ENCODE measurements around the gene NATD1. TPM values are rescaled to one million over a fixed set of nuclear protein-coding genes. Genes with fewer than 3 reads are reported as not detected.

The NATD1 gene
- total RNA-seq, 2 experiments from 2014 or later, result 1.1 to 1.3 TPM

DNA sequence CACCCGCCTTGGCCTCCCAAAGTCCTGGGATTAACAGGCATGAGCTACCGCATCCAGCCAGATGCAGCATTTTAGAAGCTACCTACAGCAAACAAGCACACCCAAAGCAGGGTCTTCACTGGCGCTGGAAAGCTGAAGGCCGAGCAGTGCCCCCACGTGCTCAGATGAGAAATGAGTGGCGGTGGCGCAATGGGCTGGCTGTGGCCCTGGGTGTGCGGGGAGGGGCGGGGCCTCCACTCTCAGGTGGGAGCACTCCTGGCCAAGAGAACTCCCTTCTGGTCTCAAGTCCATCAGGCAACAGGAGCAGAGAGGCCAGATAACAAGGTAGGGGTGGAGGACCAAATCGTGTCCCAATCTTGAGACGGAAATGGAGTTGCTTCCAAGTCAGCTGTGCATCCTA lies 51.3 kb downstream of the NATD1 start:
- H3K4me1 Mint-ChIP-seq (ENCODE audit: low read depth), result peaks cover 31% of the 10 kb centered on the region
- TF ChIP-seq, protein P1, sequence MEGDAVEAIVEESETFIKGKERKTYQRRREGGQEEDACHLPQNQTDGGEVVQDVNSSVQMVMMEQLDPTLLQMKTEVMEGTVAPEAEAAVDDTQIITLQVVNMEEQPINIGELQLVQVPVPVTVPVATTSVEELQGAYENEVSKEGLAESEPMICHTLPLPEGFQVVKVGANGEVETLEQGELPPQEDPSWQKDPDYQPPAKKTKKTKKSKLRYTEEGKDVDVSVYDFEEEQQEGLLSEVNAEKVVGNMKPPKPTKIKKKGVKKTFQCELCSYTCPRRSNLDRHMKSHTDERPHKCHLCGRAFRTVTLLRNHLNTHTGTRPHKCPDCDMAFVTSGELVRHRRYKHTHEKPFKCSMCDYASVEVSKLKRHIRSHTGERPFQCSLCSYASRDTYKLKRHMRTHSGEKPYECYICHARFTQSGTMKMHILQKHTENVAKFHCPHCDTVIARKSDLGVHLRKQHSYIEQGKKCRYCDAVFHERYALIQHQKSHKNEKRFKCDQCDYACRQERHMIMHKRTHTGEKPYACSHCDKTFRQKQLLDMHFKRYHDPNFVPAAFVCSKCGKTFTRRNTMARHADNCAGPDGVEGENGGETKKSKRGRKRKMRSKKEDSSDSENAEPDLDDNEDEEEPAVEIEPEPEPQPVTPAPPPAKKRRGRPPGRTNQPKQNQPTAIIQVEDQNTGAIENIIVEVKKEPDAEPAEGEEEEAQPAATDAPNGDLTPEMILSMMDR (IDR thresholded peaks at IDR 0.05), result no peak
- ChIA-PET POLR2A (interaction anchor here (2.4 kb wide), 1 partner anchor 10 kb away, joined by 8 read pairs; no protein-coding TSS in a partner anchor), CTCF (interaction anchor here (1.2 kb wide), 1 partner anchor 38 kb away, joined by 3 read pairs; no protein-coding TSS in a partner anchor)
- H3K36me3 Mint-ChIP-seq (ENCODE audit: low read depth), result peaks cover 14% of the 10 kb centered on the region
- DNase-seq, result no peak
- ATAC-seq, result no peak
- H3K9me3 Mint-ChIP-seq, result no peaks in the 10 kb centered on the region
- no peak overlapping the region for H3K27ac Mint-ChIP-seq
- no peaks in the 10 kb centered on the region for H3K27me3 Mint-ChIP-seq
- intact Hi-C loops (cut with micrococcal nuclease), result no loop called here
- H3K4me3 Mint-ChIP-seq, result no peak overlapping the region

DNA sequence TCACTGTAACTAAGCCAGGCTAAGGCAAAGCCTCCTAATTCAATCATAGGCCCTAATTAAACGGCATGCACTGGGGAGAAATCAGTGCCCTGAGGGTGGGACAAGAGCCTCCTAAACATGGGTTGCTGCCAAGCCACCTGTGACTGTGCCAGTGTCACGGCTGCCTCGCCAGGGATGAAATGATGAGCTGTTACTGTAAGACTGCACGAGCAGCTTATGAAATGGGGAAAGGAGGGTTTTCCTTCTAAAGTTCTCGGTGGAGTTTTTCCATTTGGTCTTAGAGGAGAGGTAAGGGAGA lies 52.0 kb downstream of the NATD1 start:
- DNase-seq (no peak), ATAC-seq (no peak)
- Mint-ChIP-seq H3K36me3 (ENCODE audit: low read depth) (peaks cover 19% of the 10 kb centered on the region), H3K27me3 (no peaks in the 10 kb centered on the region), H3K9me3 (no peaks in the 10 kb centered on the region), H3K27ac (no peak overlapping the region), H3K4me3 (no peak overlapping the region), H3K4me1 (ENCODE audit: low read depth) (peaks cover 28% of the 10 kb centered on the region)
- POLR2A ChIA-PET, result interaction anchor here (1.1 to 2.4 kb wide), 2 partner anchors 11 to 12 kb away, joined by 3 to 8 read pairs; no protein-coding TSS in a partner anchor
- intact Hi-C loops (cut with micrococcal nuclease), result no loop called here
- TF ChIP-seq, protein P1 (IDR thresholded peaks at IDR 0.05), result no peak
- CTCF ChIA-PET, result interaction anchor here (1.2 kb wide), 1 partner anchor 39 kb away, joined by 3 read pairs; no protein-coding TSS in a partner anchor

DNA sequence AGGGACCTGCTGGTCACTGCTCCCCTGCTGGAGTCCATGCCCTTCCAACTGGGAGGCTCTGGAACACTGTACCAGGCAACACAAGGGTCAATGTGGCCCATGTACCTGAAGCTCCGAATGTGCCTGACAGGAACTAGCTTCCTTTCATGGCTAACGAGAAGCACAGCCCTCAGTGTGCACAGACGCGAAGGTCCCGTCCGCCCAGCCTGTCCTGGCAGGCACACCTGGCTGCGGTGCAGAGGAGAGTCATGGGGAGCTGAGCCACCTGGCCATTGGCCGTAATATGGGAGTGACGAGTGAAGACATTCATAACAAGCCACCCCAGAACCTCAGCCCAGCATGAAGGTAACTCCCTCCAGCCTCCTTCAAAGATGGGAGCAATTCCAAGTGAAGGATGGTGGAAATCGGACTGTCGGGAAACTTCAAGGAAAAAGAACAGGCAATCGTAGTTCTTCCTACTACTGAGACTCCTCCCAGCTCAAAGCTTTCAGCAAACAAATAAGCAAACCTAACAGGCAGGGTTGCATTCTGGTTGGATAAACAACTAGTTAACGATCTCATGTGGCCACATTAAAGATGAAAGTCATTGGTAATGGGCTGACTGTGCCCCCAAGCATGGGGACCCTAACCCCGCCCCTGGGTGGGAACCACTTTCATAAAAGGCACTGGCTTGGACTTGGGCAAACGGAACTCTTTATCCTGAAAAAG lies 52.5 kb downstream of the NATD1 start:
- H3K4me3 Mint-ChIP-seq, result no peak overlapping the region
- no peaks in the 10 kb centered on the region for H3K9me3 Mint-ChIP-seq
- DNase-seq (no peak), ATAC-seq (no peak)
- no peaks in the 10 kb centered on the region for H3K27me3 Mint-ChIP-seq
- POLR2A ChIA-PET, result interaction anchor here (1.1 to 2.4 kb wide), 2 partner anchors 11 to 12 kb away, joined by 3 to 8 read pairs; no protein-coding TSS in a partner anchor
- H3K36me3 Mint-ChIP-seq (ENCODE audit: low read depth), result peaks cover 19% of the 10 kb centered on the region
- TF ChIP-seq, protein P1 (IDR thresholded peaks at IDR 0.05), result no peak
- intact Hi-C loops (cut with micrococcal nuclease), result no loop called here
- peaks cover 24% of the 10 kb centered on the region for H3K4me1 Mint-ChIP-seq (ENCODE audit: low read depth)
- CTCF ChIA-PET, result interaction anchor here (1.1 to 3.2 kb wide), 3 partner anchors 39 to 81 kb away, joined by 3 to 7 read pairs (median 3); no protein-coding TSS in a partner anchor
- no peak overlapping the region for H3K27ac Mint-ChIP-seq

DNA sequence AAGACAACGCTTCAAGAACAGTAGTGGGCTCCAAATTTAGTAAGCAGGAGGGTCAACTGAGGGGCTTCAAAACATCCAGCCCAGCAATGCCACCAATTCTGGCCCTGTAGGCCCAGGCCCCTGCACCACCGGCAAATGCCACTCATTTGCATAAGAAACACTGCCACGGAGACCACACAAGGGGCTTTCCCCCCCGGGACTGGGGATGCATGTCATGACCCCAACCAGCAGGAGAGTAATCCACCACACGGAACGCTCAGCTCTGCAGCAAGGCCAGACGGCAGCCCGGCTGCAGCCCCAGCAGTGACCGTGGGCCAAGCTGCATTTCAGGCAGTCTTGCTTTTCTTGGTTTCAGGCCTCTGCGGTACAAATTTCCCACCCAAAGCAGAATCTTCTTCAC lies 53.4 kb downstream of the NATD1 start:
- DNase-seq, result no peak
- peaks cover 20% of the 10 kb centered on the region for H3K4me1 Mint-ChIP-seq (ENCODE audit: low read depth)
- POLR2A ChIA-PET, result interaction anchor here (1.1 to 2.4 kb wide), 2 partner anchors 11 to 12 kb away, joined by 3 to 8 read pairs; no protein-coding TSS in a partner anchor
- no peaks in the 10 kb centered on the region for H3K9me3 Mint-ChIP-seq
- intact Hi-C loops (cut with micrococcal nuclease), result no loop called here
- no peaks in the 10 kb centered on the region for H3K27me3 Mint-ChIP-seq
- TF ChIP-seq, protein P1 (IDR thresholded peaks at IDR 0.05), result no peak
- ATAC-seq, result no peak
- H3K36me3 Mint-ChIP-seq (ENCODE audit: low read depth), result peaks cover 19% of the 10 kb centered on the region
- CTCF ChIA-PET, result interaction anchor here (1.1 to 3.2 kb wide), 2 partner anchors 80 kb away, joined by 3 to 7 read pairs; no protein-coding TSS in a partner anchor
- no peak overlapping the region for H3K27ac Mint-ChIP-seq
- H3K4me3 Mint-ChIP-seq, result no peak overlapping the region

DNA sequence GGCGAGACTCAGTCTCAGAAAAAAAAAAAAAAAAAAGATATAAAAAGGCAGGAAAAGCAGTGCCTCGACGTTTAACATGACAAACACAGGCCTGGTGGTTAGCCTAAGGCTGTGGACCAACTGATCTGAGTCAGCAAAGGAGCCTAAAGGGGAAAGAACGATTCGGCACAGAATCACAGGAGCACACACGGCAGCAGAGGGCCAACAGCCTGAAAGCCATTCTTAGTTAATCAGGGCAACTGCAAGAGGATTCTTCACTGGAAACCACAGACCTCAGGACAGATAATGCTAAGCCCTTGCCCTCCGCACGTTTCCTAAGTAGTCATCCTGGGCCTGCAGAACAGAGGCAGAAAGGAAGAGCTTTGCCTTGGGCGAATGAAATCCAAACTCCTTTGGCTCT lies 53.9 kb downstream of the NATD1 start:
- H3K36me3 Mint-ChIP-seq (ENCODE audit: low read depth), result peaks cover 21% of the 10 kb centered on the region
- no peak overlapping the region for H3K27ac Mint-ChIP-seq
- no peaks in the 10 kb centered on the region for H3K27me3 Mint-ChIP-seq
- H3K4me1 Mint-ChIP-seq (ENCODE audit: low read depth), result peaks cover 17% of the 10 kb centered on the region
- POLR2A ChIA-PET, result no interaction called here
- DNase-seq (no peak), ATAC-seq (no peak)
- intact Hi-C loops (cut with micrococcal nuclease), result no loop called here
- H3K9me3 Mint-ChIP-seq, result no peaks in the 10 kb centered on the region
- CTCF ChIA-PET, result interaction anchor here (3.2 kb wide), 1 partner anchor 80 kb away, joined by 7 read pairs; no protein-coding TSS in a partner anchor
- H3K4me3 Mint-ChIP-seq, result no peak overlapping the region
- TF ChIP-seq, protein P1 (IDR thresholded peaks at IDR 0.05), result no peak
